Measurements from ENCODE around the gene SULT2B1.

DNA sequence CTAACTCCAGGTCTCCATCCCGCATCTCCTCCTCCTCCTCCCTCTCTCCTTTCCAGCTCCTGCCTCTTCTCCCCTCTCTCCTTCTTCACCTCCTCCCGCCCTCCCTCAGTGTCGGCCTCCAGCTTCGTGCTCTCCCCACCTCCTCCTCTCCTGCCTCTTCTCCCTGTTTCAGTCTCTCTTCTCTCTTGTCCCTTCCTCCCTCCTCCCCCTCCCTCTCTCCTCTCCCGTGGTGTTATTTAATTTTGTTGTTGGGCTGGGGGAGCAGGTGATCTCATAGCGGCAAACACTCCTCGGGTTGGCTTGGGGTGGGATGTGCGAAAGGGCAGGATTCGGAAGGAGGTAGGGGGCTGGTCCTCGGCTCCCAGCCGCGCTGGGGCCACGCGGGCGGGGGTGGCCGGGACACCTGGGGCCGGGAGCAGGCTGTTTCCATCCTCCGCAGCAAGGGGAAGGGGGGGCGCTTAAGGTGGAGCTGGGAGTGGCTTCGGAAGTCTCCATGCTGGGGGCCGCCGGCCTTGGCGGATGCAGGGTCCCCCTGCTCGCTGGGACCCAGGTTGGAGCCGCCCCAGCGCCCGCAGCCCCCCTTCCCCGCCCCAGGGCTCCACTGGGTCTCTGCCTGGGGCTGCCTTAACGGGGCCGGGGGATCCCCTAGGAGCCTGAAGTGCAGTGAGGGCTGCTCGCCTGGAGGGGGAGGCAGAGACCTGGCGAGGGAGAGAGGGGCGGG is 94.2 kb downstream of the SULT2B1 start, which contains the start of gene CA11:
- TF ChIP-seq, protein P1, sequence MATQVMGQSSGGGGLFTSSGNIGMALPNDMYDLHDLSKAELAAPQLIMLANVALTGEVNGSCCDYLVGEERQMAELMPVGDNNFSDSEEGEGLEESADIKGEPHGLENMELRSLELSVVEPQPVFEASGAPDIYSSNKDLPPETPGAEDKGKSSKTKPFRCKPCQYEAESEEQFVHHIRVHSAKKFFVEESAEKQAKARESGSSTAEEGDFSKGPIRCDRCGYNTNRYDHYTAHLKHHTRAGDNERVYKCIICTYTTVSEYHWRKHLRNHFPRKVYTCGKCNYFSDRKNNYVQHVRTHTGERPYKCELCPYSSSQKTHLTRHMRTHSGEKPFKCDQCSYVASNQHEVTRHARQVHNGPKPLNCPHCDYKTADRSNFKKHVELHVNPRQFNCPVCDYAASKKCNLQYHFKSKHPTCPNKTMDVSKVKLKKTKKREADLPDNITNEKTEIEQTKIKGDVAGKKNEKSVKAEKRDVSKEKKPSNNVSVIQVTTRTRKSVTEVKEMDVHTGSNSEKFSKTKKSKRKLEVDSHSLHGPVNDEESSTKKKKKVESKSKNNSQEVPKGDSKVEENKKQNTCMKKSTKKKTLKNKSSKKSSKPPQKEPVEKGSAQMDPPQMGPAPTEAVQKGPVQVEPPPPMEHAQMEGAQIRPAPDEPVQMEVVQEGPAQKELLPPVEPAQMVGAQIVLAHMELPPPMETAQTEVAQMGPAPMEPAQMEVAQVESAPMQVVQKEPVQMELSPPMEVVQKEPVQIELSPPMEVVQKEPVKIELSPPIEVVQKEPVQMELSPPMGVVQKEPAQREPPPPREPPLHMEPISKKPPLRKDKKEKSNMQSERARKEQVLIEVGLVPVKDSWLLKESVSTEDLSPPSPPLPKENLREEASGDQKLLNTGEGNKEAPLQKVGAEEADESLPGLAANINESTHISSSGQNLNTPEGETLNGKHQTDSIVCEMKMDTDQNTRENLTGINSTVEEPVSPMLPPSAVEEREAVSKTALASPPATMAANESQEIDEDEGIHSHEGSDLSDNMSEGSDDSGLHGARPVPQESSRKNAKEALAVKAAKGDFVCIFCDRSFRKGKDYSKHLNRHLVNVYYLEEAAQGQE (IDR thresholded peaks at IDR 0.05; ENCODE audit: borderline replicate concordance) = peak; percentile 68
- TF ChIP-seq POLR2AphosphoS5 (IDR thresholded peaks at IDR 0.05) = peak; percentile 68

Data from neural cell (in vitro differentiated cells).